Prostate gland (tissue), 2 donors: Measurements from ENCODE around the gene CSNK1G1.

Source experiments
- CTCF ChIP-seq, 4 experiments: fragments of 200-600 bp in 2 of 4; fragments of 450-650 bp in 2 of 4; sonication (generic) in 2 of 4; IDR thresholded peaks; 1 replicate in 3 of 4; 2 replicates in 1 of 4; pipeline ENCODE4 v1.5.1; 2016 to 2019; ENCODE audit warnings: antibody characterized with exemption in 4 of 4, mild to moderate bottlenecking in 2 of 4, moderate library complexity in 2 of 4
- POLR2A ChIP-seq: fragments of 450-650 bp; IDR thresholded peaks from one replicate; pipeline ENCODE4 v1.6.1; 2016; ENCODE audit warnings: antibody characterized with exemption, mild to moderate bottlenecking
- POLR2AphosphoS5 ChIP-seq: sonication (generic); formaldehyde crosslinking; IDR thresholded peaks from one replicate; pipeline ENCODE4 v1.6.1; 2017; ENCODE audit warnings: antibody characterized with exemption

- TF ChIP-seq POLR2AphosphoS5 (no peak), CTCF (IDR thresholded peaks at IDR 0.05) (no peak), POLR2A (no peak)
These were observed 12.8 kb downstream of the CSNK1G1 start for GRCh38 chr15:64343222-64343621.
